GM19324 (cell line): ENCODE measurements around the gene USP43.
"Not testable (repeated sequence)": the region's sequence is repeated elsewhere in the genome, so short reads cannot be mapped to it uniquely, and the experiment has no call there.

ENCODE experiments used
- ATAC-seq: cut with Tn5 transposase; IDR thresholded peaks from one replicate; pipeline ENCODE4 v1.9.1; 2021; ENCODE audit warnings: mild to moderate bottlenecking, moderate library complexity; ENCODE audit not compliant: unreplicated experiment, low FRiP score

USP43 gene

DNA sequence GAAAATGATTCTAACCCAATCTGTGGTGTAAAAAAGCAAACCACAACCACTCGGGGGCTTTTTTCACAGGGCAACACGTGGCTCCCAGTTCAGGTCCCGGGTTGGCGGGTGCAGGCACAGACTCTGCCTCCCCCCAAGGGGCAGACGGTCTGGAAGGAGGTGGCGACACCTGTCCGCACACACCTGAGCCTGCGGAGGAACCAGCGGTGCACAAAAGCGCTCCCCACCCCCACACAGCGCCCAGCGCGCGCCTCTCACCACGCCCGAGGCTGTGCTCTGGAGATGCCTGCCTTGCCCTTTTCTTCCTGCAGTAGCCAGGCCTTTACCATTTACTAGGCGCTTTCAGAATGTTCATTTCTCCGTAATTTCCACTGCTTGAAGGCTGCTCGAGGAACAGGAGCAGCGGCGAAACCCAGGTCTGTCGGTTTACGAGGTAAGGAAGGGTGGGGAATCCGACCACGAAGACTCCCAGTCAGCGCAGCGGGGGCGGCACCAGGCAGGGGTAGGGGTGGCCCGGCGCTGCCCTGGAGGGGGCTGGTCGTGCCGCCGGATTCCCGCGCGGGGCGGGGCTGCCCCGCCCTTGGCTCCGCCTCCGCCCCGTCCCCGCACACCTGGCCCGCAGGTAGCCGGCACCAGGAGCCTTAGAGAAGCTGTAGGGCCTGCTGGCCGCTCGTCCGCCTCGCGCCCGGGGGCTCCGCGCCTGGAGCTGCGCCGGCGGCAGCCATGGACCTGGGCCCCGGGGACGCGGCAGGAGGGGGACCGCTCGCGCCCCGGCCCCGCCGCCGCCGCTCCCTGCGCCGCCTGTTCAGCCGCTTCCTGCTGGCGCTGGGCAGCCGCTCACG, at the start of gene USP43:
Gene USP43 (plus strand): TSS at position 608 of the 842 bp plus-strand sequence. CDS start 116 bp downstream, at position 724.
- ATAC-seq: no peak

GRCh38 chr17:9597638-9598037, 47.7 kb upstream of the USP43 start:
- not testable (repeated sequence) for ATAC-seq

- ATAC-seq: no peak
These were observed 46.7 kb upstream of the USP43 start for GRCh38 chr17:9598661-9599060.

DNA sequence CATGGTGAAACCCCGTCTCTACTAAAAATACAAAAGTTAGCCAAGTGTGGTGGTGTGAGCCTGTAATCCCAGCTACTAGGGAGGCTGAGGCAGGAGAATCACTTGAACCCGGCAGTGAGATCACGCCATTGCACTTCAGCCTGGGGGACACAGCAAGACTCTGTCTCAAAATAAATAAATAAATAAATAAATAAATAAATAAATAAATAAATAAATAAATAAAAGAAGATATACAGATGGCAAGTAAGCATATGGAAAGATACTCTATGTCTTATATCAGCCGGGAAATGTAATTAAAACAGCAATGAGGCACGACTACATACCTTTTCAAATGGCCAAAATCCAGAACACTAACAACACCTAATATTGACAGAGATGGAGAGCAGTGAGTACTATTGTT, 40.7 kb upstream of the USP43 start:
- ATAC-seq: not testable (repeated sequence)

GRCh38 chr17:9606453-9606852, 38.9 kb upstream of the USP43 start:
- ATAC-seq: no peak

- ATAC-seq: not testable (repeated sequence)
These were observed 38.3 kb upstream of the USP43 start for GRCh38 chr17:9607058-9607457.

GRCh38 chr17:9611557-9611956, 33.8 kb upstream of the USP43 start:
- ATAC-seq: no peak

DNA sequence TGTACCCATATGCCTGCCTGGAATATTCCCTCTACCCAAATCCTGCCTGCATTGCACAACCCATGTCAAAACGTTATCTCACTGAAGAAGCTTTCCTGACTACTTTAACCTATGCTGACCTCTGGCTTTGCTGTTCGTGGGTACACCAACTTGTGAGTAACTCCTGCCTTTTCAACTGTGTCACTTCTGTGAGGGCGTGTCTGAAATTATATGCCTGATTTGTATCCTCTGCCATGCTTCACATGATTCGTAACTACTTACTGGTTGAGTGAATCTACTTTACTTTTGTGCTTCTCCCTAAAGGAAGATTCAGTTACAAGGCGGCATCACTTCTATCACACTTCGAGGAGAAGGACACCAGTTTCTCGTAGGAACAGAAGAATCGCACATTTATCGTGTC, 33.3 kb upstream of the USP43 start:
- no peak for ATAC-seq

DNA sequence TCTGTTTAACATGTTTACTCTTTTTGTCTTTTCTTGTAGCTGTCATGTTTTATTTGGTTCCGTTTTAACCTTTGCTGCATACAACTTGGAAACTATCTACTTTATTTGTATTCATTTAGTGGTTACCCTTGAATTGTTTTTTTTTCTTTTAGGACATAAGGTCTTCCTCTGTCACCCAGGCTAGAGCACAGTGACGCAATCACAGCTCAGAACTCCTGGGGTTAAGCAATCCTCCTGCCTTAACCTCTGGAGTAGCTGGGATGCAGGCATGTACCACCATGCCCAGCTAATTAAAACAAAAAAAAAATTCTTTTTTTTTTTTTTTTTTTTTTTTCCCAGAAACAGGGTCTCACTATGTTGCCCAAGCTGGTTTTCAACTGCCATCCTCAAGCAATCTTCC, 29.8 kb upstream of the USP43 start:
- ATAC-seq: no peak

DNA sequence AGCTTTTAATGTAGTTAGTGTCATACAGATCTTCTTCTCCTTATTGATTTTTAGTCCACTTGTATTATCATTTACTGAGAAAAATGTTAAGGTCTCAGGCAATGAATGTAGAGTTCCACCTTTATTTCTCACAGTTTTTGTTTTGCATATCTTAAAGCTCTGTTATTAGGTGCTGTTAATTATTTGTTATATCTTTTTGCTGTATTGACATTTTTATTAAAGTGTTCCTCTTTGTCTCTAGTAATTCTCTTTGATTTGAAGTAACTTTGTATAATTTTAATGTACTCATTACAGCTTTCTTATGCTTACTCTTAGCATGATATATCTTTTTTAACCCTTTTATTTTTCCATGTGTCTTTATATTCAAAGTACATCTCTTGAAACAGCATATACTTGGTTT, 22.4 kb upstream of the USP43 start:
- no peak for ATAC-seq

DNA sequence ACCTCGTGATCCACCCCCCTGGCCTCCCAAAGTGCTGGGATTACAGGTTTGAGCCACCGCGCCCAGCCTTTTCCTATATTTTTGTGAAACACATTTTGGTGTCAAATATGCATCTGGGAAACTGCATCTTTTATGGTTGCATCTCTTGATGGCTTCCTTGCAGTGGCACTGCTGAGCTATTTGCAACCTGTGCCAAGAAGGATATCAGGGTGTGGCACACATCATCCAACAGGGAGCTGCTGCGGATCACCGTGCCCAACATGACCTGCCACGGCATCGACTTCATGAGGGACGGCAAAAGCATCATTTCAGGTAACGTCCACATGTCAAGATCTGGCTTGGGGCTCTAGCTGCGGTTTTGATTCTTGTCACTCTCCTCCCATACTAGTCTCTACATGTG, 16.8 kb upstream of the USP43 start:
- ATAC-seq: no peak

DNA sequence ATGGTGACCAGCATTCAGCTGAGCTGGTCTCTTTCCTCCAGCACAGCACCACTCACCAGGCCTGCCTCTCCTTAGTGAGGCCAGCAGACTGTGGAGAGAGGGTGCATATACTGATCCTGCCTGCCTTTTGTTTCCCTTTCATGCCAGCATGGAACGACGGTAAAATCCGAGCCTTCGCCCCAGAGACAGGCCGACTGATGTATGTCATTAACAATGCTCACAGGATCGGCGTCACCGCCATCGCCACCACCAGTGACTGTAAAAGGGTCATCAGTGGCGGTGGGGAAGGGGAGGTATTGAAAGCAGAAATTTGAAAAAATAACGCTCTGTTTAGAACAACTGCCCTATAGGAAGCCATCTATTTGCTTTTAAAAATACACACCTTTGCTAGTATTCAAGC, 12.6 kb upstream of the USP43 start:
- no peak for ATAC-seq

GRCh38 chr17:9635340-9635739, 10.0 kb upstream of the USP43 start:
- no peak for ATAC-seq

- no peak for ATAC-seq
These were observed 8.8 kb upstream of the USP43 start for GRCh38 chr17:9636501-9636900.

DNA sequence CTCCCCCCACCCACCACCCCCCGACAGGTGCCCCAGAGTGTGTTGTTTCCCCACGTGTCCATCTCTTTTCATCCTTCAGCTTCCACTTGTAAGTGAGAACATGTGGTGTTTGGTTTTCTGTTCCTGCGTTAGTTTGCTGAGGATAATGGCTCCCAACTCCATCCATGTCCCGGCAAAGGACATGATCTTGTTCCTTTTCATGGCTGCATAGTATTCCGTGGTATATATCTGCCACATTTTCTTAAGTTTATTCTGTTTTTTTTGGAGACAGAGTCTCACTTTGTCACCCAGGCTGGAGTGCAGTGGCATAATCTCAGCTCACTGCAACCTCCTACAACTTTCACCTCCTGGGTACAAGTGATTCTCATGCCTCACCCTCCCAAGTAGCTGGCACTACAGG, 4.9 kb upstream of the USP43 start:
- not testable (repeated sequence) for ATAC-seq

GRCh38 chr17:9643611-9644010, 1.7 kb upstream of the USP43 start:
- ATAC-seq: no peak

DNA sequence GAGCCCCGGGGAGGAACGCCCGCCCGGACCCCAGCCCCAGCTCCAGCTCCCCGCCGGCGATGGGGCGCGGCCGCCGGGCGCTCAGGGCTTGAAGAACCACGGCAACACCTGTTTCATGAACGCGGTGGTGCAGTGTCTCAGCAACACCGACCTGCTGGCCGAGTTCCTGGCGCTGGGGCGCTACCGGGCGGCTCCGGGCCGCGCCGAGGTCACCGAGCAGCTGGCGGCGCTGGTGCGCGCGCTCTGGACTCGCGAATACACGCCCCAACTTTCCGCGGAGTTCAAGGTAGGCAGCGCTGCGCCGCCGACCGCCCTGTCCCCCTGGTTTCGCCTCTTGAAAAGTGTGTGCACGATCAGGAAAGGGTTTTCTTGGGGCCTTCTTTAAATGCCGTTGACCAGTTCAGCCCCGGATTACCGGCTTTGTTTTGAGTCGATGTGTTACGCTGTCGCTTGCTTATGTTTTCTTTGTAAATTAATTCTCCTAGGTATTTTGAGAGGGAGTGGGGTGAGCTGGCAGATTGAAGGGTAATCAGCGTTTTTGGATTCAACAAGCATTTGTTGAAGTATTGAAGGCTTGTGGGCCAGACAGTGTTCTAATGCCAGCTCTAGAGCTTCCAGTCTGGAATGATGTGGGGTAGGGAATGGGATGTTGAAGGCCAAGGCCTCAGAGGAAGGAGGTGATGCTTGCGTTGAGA, 681 bp downstream of the USP43 start:
- ATAC-seq: no peak

DNA sequence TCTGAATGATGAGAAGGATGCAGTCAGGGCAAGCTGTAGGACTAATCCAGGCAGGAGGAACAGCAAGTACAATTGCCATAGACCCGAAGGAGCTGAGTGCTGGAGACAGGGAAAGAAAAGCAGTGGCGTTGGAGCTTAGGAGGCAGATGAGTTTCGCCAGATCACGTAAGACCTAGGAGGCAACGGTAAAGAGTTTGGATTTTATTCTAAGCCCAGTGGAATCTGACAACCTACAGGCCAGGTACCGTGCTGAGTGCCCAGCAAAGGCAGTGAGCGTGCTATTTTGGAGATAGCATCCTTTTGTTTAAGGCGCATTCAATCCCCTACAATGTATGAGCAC, 1.2 kb downstream of the USP43 start:
- no peak for ATAC-seq

GRCh38 chr17:9647014-9647413, 1.7 kb downstream of the USP43 start:
- ATAC-seq: no peak

GRCh38 chr17:9648521-9649110, 3.3 kb downstream of the USP43 start:
- ATAC-seq: no peak

- ATAC-seq: no peak
These were observed 13.4 kb downstream of the USP43 start for GRCh38 chr17:9658593-9659211.
